ENCODE data around the gene GUCD1. TPM values are rescaled to one million over a fixed set of nuclear protein-coding genes. Genes with fewer than 3 reads are reported as not detected.
"Not testable (repeated sequence)": the region's sequence is repeated elsewhere in the genome, so short reads cannot be mapped to it uniquely, and the experiment has no call there.

GUCD1 gene
- total RNA-seq, 2 experiments from 2014 or later: 130 to 150 TPM

DNA sequence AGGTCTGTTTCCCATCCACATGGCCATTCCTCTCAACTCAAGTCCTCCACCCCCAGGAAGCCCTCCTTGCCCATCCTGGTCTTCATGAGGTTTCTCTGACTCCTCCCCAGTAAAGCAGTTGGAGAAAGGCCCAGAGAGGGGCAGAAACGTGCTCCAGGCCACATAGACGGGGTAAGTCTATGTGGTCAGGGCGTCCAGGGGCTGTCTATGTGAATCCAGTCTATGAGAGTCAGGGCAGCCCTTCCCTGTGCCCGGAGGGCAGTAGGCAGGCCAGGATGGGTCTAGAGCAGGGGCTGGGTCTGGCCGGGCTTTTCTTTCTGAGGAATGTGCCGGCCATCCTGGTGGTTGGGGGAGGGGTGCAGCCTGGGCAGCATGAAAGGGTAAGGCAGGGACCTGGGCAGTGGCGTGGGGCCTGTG lies 11.7 kb downstream of the GUCD1 start:
- Mint-ChIP-seq H3K27me3 (no peaks in the 10 kb centered on the region), H3K27ac (no peak overlapping the region), H3K4me3 (no peak overlapping the region), H3K9me3 (ENCODE audit: low read depth) (no peaks in the 10 kb centered on the region), H3K4me1 (no peaks in the 10 kb centered on the region), H3K36me3 (peaks cover 20% of the 10 kb centered on the region)
- CTCF ChIA-PET: no interaction called here
- DNase-seq: no peak
- no peak for ATAC-seq

DNA sequence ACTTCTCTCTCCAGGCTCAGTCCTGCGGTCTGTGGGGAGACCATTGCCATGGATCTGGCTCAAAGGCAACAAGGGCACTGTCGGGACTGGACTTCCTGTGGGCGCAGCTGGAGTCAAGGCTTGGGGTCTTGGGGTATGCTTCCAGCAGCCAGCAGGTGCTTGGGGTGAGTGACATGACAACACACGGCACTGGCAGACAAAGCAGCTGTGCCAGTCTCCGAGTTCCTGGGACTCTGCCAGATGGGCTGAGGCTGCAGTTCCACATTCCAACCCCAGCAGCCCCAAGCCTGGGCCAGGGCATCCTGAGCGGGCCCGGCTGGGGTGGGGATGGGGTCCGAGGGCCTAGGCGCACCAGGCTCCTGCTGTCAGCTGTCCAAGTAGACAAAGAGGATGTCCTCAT lies 12.3 kb downstream of the GUCD1 start:
- Mint-ChIP-seq H3K4me1 (no peaks in the 10 kb centered on the region), H3K27me3 (no peaks in the 10 kb centered on the region), H3K4me3 (no peak overlapping the region), H3K36me3 (peaks cover 20% of the 10 kb centered on the region), H3K27ac (no peak overlapping the region), H3K9me3 (ENCODE audit: low read depth) (no peaks in the 10 kb centered on the region)
- ATAC-seq (no peak), DNase-seq (no peak)
- CTCF ChIA-PET: interaction anchor here (1.4 kb wide), 1 partner anchor 13 kb away, joined by 4 read pairs; no protein-coding TSS in a partner anchor

- no peaks in the 10 kb centered on the region for H3K27me3 Mint-ChIP-seq
- DNase-seq (no peak), ATAC-seq (no peak)
- H3K27ac Mint-ChIP-seq: no peak overlapping the region
- H3K4me1 Mint-ChIP-seq: no peaks in the 10 kb centered on the region
- CTCF ChIA-PET: interaction anchor here (1.4 to 1.9 kb wide), 2 partner anchors 12 to 19 kb away, joined by 4 to 6 read pairs; no protein-coding TSS in a partner anchor
- H3K36me3 Mint-ChIP-seq: peaks cover 18% of the 10 kb centered on the region
- no peaks in the 10 kb centered on the region for H3K9me3 Mint-ChIP-seq (ENCODE audit: low read depth)
- H3K4me3 Mint-ChIP-seq: no peak overlapping the region
Observed at GRCh38 chr22:24541681-24542515, 13.0 kb downstream of the GUCD1 start.

DNA sequence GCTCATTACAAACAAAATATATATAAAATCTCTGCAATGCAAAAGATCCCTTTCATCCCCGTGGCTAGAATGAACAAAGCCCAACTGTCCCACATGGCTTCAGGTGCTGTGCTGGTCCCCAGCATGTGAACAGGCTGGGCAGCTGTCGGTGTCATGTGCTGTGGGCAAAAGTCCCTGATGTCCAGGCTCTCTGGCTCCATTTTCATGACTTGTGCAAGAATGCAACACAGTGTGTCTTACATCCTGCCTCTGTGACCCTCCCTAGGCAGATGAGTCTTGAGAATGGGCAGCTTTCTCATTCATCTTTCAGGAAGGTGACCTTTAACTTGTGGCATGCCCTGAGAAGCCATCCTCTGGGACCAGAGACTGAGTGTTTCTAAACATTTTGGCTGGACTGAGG lies 14.5 kb downstream of the GUCD1 start:
- no peak for DNase-seq
- Mint-ChIP-seq H3K4me3 (no peak overlapping the region), H3K27ac (peak overlapping the region; percentile 28), H3K4me1 (no peaks in the 10 kb centered on the region), H3K9me3 (ENCODE audit: low read depth) (no peaks in the 10 kb centered on the region), H3K27me3 (no peaks in the 10 kb centered on the region), H3K36me3 (peaks cover 12% of the 10 kb centered on the region)
- CTCF ChIA-PET: interaction anchor here (1.9 kb wide), 1 partner anchor 18 kb away, joined by 6 read pairs; no protein-coding TSS in a partner anchor
- ATAC-seq: no peak

DNA sequence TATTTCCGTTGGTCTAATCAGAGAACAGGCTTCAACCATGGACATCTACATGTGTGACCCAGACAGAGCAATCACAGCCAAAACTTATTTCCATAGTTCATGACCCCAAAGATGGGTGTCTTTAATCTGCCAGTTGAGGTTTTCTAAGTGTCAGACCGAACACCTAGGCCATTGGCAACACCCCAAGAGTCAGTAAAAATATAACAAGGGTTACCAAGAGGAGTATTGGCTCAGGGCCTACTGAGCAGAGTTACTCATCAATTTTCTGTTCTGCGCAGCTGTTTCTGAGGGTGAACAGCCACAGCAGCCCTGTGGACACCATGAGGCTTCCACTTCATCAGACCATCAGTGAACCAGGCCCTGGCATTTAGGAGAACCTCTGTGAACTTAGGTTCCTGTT lies 18.8 kb downstream of the GUCD1 start:
- no peak overlapping the region for H3K4me3 Mint-ChIP-seq
- peaks cover 8% of the 10 kb centered on the region for H3K36me3 Mint-ChIP-seq
- no peak for ATAC-seq
- H3K9me3 Mint-ChIP-seq (ENCODE audit: low read depth): no peaks in the 10 kb centered on the region
- CTCF ChIA-PET: no interaction called here
- no peak overlapping the region for H3K27ac Mint-ChIP-seq
- H3K27me3 Mint-ChIP-seq: no peaks in the 10 kb centered on the region
- no peaks in the 10 kb centered on the region for H3K4me1 Mint-ChIP-seq
- DNase-seq: no peak

- no peak overlapping the region for H3K27ac Mint-ChIP-seq
- H3K4me1 Mint-ChIP-seq: no peaks in the 10 kb centered on the region
Observed at GRCh38 chr22:24535348-24535747, 19.6 kb downstream of the GUCD1 start.

DNA sequence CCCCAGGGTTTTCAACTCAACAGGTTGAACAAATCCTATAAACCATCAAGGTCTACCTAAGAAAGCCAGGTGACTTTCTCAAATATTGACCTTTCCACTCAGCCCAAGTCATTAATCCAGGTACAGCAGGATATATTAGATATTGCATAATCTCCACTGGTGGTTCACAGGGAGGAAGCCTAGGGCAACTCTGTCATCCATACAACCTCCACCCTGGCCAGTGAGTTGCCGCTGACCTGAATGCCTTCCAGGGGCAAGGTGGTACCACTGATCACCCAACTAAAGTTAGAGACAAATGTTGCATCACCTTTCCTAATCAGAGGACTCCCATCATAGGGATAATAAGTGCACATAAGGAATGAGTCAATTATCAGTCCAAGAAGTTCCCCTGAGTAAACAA lies 22.9 kb downstream of the GUCD1 start:
- H3K36me3 Mint-ChIP-seq: no peaks in the 10 kb centered on the region

More at GRCh38 chr22:24535348-24535747, 19.6 kb downstream of the GUCD1 start:
- no peaks in the 10 kb centered on the region for H3K27me3 Mint-ChIP-seq
- peaks cover 3% of the 10 kb centered on the region for H3K36me3 Mint-ChIP-seq
- no peak overlapping the region for H3K4me3 Mint-ChIP-seq
- no peak for ATAC-seq
- H3K9me3 Mint-ChIP-seq (ENCODE audit: low read depth): no peaks in the 10 kb centered on the region
- no peak for DNase-seq
- CTCF ChIA-PET: no interaction called here

DNA sequence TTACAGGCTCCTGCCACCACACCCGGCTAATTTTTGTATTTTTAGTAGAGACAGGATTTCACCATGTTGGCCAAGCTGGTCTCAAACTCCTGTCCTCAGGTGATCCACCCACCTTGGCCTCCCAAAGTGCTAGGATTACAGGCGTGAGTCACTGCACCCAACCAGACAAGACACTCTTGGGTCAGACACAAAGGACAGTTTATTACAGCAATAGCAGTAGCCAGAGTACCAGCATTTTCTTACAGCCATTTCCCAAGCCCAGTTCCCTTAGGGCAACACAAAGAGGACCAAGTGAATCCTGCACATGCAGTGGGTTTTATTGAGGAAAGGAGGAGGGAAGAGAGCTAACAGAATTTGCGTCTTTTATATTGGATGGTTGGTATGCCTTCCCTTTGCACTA lies 24.0 kb downstream of the GUCD1 start:
- not testable (repeated sequence) for H3K36me3 Mint-ChIP-seq; ATAC-seq; H3K4me3 Mint-ChIP-seq; DNase-seq; H3K4me1 Mint-ChIP-seq; H3K27ac Mint-ChIP-seq; H3K9me3 Mint-ChIP-seq (ENCODE audit: low read depth); H3K27me3 Mint-ChIP-seq
- CTCF ChIA-PET: interaction anchor here (1.1 to 11.8 kb wide), 4 partner anchors 9 to 107 kb away, joined by 3 to 102 read pairs (median 4); partner anchors contain the start of gene ADORA2A

More for the DNA sequence above, 22.9 kb downstream of the GUCD1 start:
- CTCF ChIA-PET: interaction anchor here (1.2 to 11.8 kb wide), 2 partner anchors 10 to 109 kb away, joined by 4 to 102 read pairs; partner anchors contain the start of gene ADORA2A
- Mint-ChIP-seq H3K27ac (no peak overlapping the region), H3K4me3 (no peak overlapping the region), H3K9me3 (ENCODE audit: low read depth) (no peaks in the 10 kb centered on the region), H3K27me3 (peaks cover 4% of the 10 kb centered on the region), H3K4me1 (peaks cover 2% of the 10 kb centered on the region)
- DNase-seq: no peak
- ATAC-seq: no peak

DNA sequence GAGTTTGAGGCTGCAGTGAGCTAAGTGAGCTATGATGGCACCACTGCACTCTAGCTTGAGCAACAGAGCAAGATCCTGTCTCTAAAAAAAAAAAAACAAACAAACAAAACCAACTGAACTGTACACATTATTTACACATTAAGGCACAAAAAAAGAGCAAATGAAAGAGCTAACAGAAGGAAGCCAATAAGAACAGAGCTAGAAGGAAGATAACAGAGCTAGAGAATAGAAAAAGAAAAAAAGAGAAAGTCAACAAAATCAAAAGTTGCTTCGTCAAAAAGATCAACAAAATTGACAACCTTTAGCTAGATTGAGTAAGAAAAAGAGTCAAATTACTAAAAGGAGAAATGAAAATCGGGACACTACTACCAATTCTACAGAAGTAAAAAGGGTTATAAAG lies 25.0 kb downstream of the GUCD1 start:
- H3K4me1 Mint-ChIP-seq: peaks cover 9% of the 10 kb centered on the region
- no peak overlapping the region for H3K4me3 Mint-ChIP-seq
- DNase-seq: no peak
- no peak for ATAC-seq
- no peaks in the 10 kb centered on the region for H3K9me3 Mint-ChIP-seq (ENCODE audit: low read depth)
- H3K27ac Mint-ChIP-seq: no peak overlapping the region
- peaks cover 4% of the 10 kb centered on the region for H3K27me3 Mint-ChIP-seq
- H3K36me3 Mint-ChIP-seq: no peaks in the 10 kb centered on the region
- CTCF ChIA-PET: interaction anchor here (1.1 to 11.8 kb wide), 5 partner anchors 8 to 227 kb away, joined by 3 to 102 read pairs (median 4); partner anchors contain the start of gene ADORA2A

GRCh38 chr22:24526191-24526590 lies 28.7 kb downstream of the GUCD1 start:
- no peaks in the 10 kb centered on the region for H3K9me3 Mint-ChIP-seq (ENCODE audit: low read depth)
- peaks cover 14% of the 10 kb centered on the region for H3K4me1 Mint-ChIP-seq
- no peak overlapping the region for H3K4me3 Mint-ChIP-seq
- H3K27me3 Mint-ChIP-seq: peaks cover 4% of the 10 kb centered on the region
- CTCF ChIA-PET: interaction anchor here (0.6 to 11.8 kb wide), 15 partner anchors 11 to 205 kb away, joined by 3 to 102 read pairs (median 3); partner anchors contain the start of gene ADORA2A
- DNase-seq (no peak), ATAC-seq (no peak)
- H3K36me3 Mint-ChIP-seq: no peaks in the 10 kb centered on the region
- H3K27ac Mint-ChIP-seq: no peak overlapping the region

DNA sequence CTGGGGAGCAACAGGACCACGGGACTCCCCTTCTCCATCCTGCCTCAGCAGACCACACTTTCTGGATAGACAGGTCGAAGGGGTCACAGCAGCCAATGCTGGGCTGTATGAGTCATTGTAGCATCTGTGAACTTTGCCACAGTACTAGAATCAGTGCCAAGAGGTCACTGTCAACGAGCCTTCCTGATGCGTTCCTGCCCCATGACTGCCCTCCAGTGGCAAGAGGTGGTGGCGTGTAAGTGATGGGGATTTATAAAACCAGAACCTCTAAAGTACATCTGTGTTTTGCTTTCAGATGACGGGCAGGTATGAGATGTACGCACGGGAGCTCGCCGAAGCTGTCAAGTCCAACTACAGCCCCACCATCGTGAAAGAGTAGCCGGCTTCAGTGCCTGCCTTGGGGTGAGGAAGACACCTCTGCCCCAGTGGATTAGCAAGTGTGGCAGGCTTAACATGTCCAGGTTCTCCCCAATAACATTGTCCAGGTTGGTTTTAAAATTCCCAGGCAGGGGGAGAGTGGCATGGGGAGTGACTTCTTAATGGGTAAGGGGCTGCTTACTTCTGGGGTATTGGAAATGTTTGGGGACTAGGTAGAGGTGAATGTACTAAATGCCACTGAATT lies 29.4 kb downstream of the GUCD1 start:
- H3K36me3 Mint-ChIP-seq: no peaks in the 10 kb centered on the region
- DNase-seq (peak; percentile 92), ATAC-seq (peak; percentile 96)
- CTCF ChIA-PET: interaction anchor here (0.6 to 11.8 kb wide), 13 partner anchors 12 to 204 kb away, joined by 3 to 102 read pairs (median 4); partner anchors contain the start of gene ADORA2A
- no peak overlapping the region for H3K4me3 Mint-ChIP-seq
- no peak overlapping the region for H3K27ac Mint-ChIP-seq
- peaks cover 14% of the 10 kb centered on the region for H3K4me1 Mint-ChIP-seq
- H3K27me3 Mint-ChIP-seq: peaks cover 4% of the 10 kb centered on the region
- H3K9me3 Mint-ChIP-seq (ENCODE audit: low read depth): no peaks in the 10 kb centered on the region

- ATAC-seq (no peak), DNase-seq (no peak)
- Mint-ChIP-seq H3K9me3 (ENCODE audit: low read depth) (no peaks in the 10 kb centered on the region), H3K27ac (no peak overlapping the region), H3K4me1 (peaks cover 13% of the 10 kb centered on the region), H3K36me3 (no peaks in the 10 kb centered on the region), H3K27me3 (no peaks in the 10 kb centered on the region), H3K4me3 (no peak overlapping the region)
- CTCF ChIA-PET: interaction anchor here (1.5 to 11.8 kb wide), 6 partner anchors 17 to 201 kb away, joined by 4 to 102 read pairs (median 6); partner anchors contain the start of gene ADORA2A
Observed at GRCh38 chr22:24523873-24524272, 31.1 kb downstream of the GUCD1 start.

DNA sequence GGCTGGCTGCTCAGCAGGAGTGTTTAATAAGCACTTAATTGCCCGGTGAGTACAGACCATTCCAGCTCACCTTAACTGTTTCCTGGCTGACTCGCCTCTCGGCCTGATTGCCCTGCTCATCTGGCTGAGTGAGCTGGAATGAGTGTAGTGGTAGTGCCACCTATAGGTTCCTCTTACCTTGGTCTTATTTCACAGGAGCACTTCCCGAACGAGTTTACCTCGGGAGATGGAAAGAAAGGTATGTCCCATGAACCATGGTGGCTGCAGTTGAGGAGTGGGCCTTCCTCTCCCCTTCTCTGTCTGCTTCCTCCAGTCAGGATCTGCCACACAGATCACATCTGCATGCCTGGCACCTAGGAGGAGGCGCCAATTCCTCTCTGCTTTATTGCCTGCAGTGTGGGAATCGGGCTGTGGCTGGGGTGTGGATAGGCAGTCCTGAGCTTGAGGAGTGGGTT lies 33.1 kb downstream of the GUCD1 start:
- DNase-seq (peak; percentile 63), ATAC-seq (peak; percentile 56)
- Mint-ChIP-seq H3K9me3 (ENCODE audit: low read depth) (no peaks in the 10 kb centered on the region), H3K4me1 (peaks cover 13% of the 10 kb centered on the region), H3K27ac (no peak overlapping the region), H3K36me3 (no peaks in the 10 kb centered on the region), H3K27me3 (no peaks in the 10 kb centered on the region), H3K4me3 (no peak overlapping the region)
- CTCF ChIA-PET: interaction anchor here (0.9 to 11.8 kb wide), 19 partner anchors 9 to 565 kb away, joined by 3 to 102 read pairs (median 5); partner anchors contain the start of gene ADORA2A

Data from activated CD8-positive, alpha-beta memory T cell treated with anti-CD3 and anti-CD28 coated beads, Interleukin-2, amount 10 ng/mL, durations not matched to agents 7 days and 5 days (primary cell).